Activated T-cell treated with anti-CD3 and anti-CD28 coated beads, Interleukin-2, amount 50 U/mL, for 4 hours (primary cell): ENCODE results near the gene IBTK. TPM values are rescaled to one million over a fixed set of nuclear protein-coding genes. Genes with fewer than 3 reads are reported as not detected.
"Not testable (repeated sequence)": the region's sequence is repeated elsewhere in the genome, so short reads cannot be mapped to it uniquely, and the experiment has no call there.

Experiments
- ATAC-seq, 2 donors: fragments of 200-7000 bp; cut with Tn5 transposase; one replicate each; pipeline ENCODE4 v1.10.0; 2021
- DNase-seq: peaks from one replicate; pipeline ENCODE4 v3.0.0-alpha.2; 2020
- H3K27me3 Mint-ChIP-seq: one replicate; pipeline ENCODE4 v1.8.0; 2021; ENCODE audit warnings: low read depth, mixed read lengths
- H3K36me3 Mint-ChIP-seq: one replicate; pipeline ENCODE4 v1.8.0; 2022; ENCODE audit warnings: mixed read lengths; ENCODE audit not compliant: insufficient read depth
- H3K4me1 Mint-ChIP-seq: one replicate; pipeline ENCODE4 v1.8.0; 2021; ENCODE audit warnings: low read depth, mixed read lengths
- H3K4me3 Mint-ChIP-seq: one replicate; pipeline ENCODE4 v1.8.0; 2021; ENCODE audit warnings: mild to moderate bottlenecking, moderate library complexity, mixed read lengths
- H3K9me3 Mint-ChIP-seq: one replicate; pipeline ENCODE4 v1.8.0; 2021; ENCODE audit warnings: mixed read lengths
- total RNA-seq, 3 donors: library from RNA; stranded (reverse); gene quantifications; one replicate each; pipeline ENCODE4 v1.2.1, GENCODE V29; 2021

Gene IBTK
- total RNA-seq, 3 donors from 2014 or later = 22.1 to 24.7 (median 23.7) TPM

GRCh38 chr6:82138075-82138791, 109.3 kb downstream of the IBTK start:
- H3K36me3 Mint-ChIP-seq = no peaks in the 10 kb centered on the region
- H3K4me3 Mint-ChIP-seq = no peak overlapping the region
- no peaks in the 10 kb centered on the region for H3K4me1 Mint-ChIP-seq
- H3K9me3 Mint-ChIP-seq = no peaks in the 10 kb centered on the region
- ATAC-seq = no peak
- no peak for DNase-seq
- H3K27me3 Mint-ChIP-seq = no peaks in the 10 kb centered on the region

GRCh38 chr6:82131441-82131840, 116.1 kb downstream of the IBTK start:
- ATAC-seq = no peak
- no peak for DNase-seq
- Mint-ChIP-seq H3K4me1 (no peaks in the 10 kb centered on the region), H3K27me3 (peaks cover 4% of the 10 kb centered on the region), H3K9me3 (peaks cover 8% of the 10 kb centered on the region), H3K4me3 (no peak overlapping the region), H3K36me3 (no peaks in the 10 kb centered on the region)

- peaks cover 4% of the 10 kb centered on the region for H3K27me3 Mint-ChIP-seq
- no peak for DNase-seq
- no peak for ATAC-seq
- H3K9me3 Mint-ChIP-seq = peaks cover 8% of the 10 kb centered on the region
- H3K36me3 Mint-ChIP-seq = no peaks in the 10 kb centered on the region
- H3K4me1 Mint-ChIP-seq = no peaks in the 10 kb centered on the region
- H3K4me3 Mint-ChIP-seq = no peak overlapping the region
Measured at GRCh38 chr6:82129797-82130196, 117.7 kb downstream of the IBTK start.

GRCh38 chr6:82128973-82129372, 118.6 kb downstream of the IBTK start:
- ATAC-seq, DNase-seq, H3K9me3 Mint-ChIP-seq, H3K4me3 Mint-ChIP-seq, H3K4me1 Mint-ChIP-seq, H3K27me3 Mint-ChIP-seq, H3K36me3 Mint-ChIP-seq: not testable (repeated sequence)

- H3K4me1 Mint-ChIP-seq = no peaks in the 10 kb centered on the region
- ATAC-seq (no peak), DNase-seq (no peak)
- no peaks in the 10 kb centered on the region for H3K27me3 Mint-ChIP-seq
- no peaks in the 10 kb centered on the region for H3K36me3 Mint-ChIP-seq
- no peak overlapping the region for H3K4me3 Mint-ChIP-seq
- H3K9me3 Mint-ChIP-seq = peaks cover 2% of the 10 kb centered on the region
Measured at GRCh38 chr6:82123632-82124031, 123.9 kb downstream of the IBTK start.

Other genes starting within 250 kb of the IBTK start
- under 1 TPM; 0.13 to 0.53 (median 0.19) TPM for gene TPBG, start 116.1 kb upstream of the IBTK start, total RNA-seq